ENCODE results near the gene SLC35D1. TPM values are rescaled to one million over a fixed set of nuclear protein-coding genes. Genes with fewer than 3 reads are reported as not detected.
"Not testable (repeated sequence)": the region's sequence is repeated elsewhere in the genome, so short reads cannot be mapped to it uniquely, and the experiment has no call there.

The SLC35D1 gene
- total and polyA plus RNA-seq, 2 donors (not counting 1 experiment from before 2014, with no cell fraction given): 19.3 to 20.3 TPM

DNA sequence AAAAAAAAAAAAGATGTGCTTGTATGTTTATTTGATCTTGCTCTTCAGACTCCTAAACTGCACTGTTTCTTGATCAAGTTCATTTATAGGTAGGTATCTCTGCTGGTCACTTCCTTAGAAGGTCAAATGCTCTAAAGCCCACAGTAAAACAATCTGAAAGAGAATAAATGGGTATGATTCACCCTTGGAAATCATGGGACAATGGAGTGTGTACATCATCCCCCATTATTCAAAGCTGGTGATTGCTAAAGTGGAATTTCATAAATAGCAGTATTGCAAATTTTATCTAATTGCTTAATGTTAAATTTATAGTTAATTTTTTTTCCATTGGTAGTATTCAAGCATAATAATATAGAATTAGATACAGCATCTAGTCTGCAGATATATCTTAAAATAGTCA lies 75.7 kb downstream of the SLC35D1 start:
- H3K4me1 ChIP-seq (ENCODE audit: control insufficient read depth, extremely low read depth, insufficient read depth, low read length): peaks cover 5% of the 10 kb centered on the region
- H3K27ac ChIP-seq (ENCODE audit: insufficient read depth, low read length): no peak overlapping the region
- no peaks in the 10 kb centered on the region for H4K20me1 ChIP-seq (ENCODE audit: control insufficient read depth, extremely low read depth, insufficient read depth, low read length)
- TF ChIP-seq, protein P1, sequence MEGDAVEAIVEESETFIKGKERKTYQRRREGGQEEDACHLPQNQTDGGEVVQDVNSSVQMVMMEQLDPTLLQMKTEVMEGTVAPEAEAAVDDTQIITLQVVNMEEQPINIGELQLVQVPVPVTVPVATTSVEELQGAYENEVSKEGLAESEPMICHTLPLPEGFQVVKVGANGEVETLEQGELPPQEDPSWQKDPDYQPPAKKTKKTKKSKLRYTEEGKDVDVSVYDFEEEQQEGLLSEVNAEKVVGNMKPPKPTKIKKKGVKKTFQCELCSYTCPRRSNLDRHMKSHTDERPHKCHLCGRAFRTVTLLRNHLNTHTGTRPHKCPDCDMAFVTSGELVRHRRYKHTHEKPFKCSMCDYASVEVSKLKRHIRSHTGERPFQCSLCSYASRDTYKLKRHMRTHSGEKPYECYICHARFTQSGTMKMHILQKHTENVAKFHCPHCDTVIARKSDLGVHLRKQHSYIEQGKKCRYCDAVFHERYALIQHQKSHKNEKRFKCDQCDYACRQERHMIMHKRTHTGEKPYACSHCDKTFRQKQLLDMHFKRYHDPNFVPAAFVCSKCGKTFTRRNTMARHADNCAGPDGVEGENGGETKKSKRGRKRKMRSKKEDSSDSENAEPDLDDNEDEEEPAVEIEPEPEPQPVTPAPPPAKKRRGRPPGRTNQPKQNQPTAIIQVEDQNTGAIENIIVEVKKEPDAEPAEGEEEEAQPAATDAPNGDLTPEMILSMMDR (conservative IDR thresholded peaks at IDR 0.05 in 1 of 2, IDR thresholded peaks at IDR 0.05 in 1 of 2; ENCODE audit: low read depth in 1 of 2, low read length in 2 of 2): no peak
- no peak for TF ChIP-seq EZH2 (IDR thresholded peaks at IDR 0.05; ENCODE audit: low read length, missing control alignments)
- no peak overlapping the region for H3K9ac ChIP-seq (ENCODE audit: insufficient read depth, low read length)
- no peak overlapping the region for H3K4me2 ChIP-seq (ENCODE audit: extremely low read depth, insufficient read depth, low read length)
- H3K9me3 ChIP-seq (ENCODE audit: control insufficient read depth, insufficient read depth, low read depth, low read length): no peaks in the 10 kb centered on the region
- H3K79me2 ChIP-seq (ENCODE audit: control insufficient read depth, insufficient read depth, low read length): no peaks in the 10 kb centered on the region
- no peak overlapping the region for H3K4me3 ChIP-seq (replicated peaks in 1 of 4; ENCODE audit: control extremely low read depth in 1 of 4, insufficient read depth in 1 of 4, low read depth in 3 of 4, low read length in 4 of 4)
- H2AFZ ChIP-seq (ENCODE audit: low read length): no peak overlapping the region
- H3K27me3 ChIP-seq (ENCODE audit: control insufficient read depth, insufficient read depth, low read length): no peaks in the 10 kb centered on the region
- peaks cover 5% of the 10 kb centered on the region for H3K36me3 ChIP-seq (ENCODE audit: control insufficient read depth, insufficient read depth, low read length)
- no peak for DNase-seq (ENCODE audit: low read depth in 2 of 2)

DNA sequence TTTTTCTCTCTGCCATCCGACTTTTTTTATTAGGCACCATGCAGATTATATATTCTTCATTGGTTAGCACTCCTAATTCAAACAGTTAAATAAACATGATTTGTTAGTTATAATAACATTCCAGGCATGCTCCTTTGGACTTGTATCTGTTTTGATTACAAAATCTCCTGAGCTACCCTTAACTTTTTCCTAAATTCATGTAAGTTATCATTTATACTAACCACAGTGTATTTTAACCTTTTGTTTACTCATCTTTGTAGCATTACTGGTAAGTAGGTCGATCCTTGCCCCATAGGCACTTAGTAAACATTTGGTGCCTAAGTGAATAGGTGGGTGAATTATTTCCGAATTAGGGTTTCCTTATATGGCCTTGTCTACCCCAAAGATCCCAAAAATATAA lies 85.4 kb downstream of the SLC35D1 start:
- Histone ChIP-seq H3K9ac (ENCODE audit: insufficient read depth, low read length) (no peak overlapping the region), H3K4me1 (ENCODE audit: control insufficient read depth, extremely low read depth, insufficient read depth, low read length) (no peaks in the 10 kb centered on the region), H3K27ac (ENCODE audit: insufficient read depth, low read length) (no peak overlapping the region), H3K36me3 (ENCODE audit: control insufficient read depth, insufficient read depth, low read length) (peaks cover 2% of the 10 kb centered on the region), H3K9me3 (ENCODE audit: control insufficient read depth, insufficient read depth, low read depth, low read length) (no peaks in the 10 kb centered on the region), H2AFZ (ENCODE audit: low read length) (no peak overlapping the region), H3K79me2 (ENCODE audit: control insufficient read depth, insufficient read depth, low read length) (no peaks in the 10 kb centered on the region), H3K4me3 (replicated peaks in 1 of 4; ENCODE audit: control extremely low read depth in 1 of 4, insufficient read depth in 1 of 4, low read depth in 3 of 4, low read length in 4 of 4) (no peak overlapping the region), H3K4me2 (ENCODE audit: extremely low read depth, insufficient read depth, low read length) (no peak overlapping the region), H3K27me3 (ENCODE audit: control insufficient read depth, insufficient read depth, low read length) (no peaks in the 10 kb centered on the region), H4K20me1 (ENCODE audit: control insufficient read depth, extremely low read depth, insufficient read depth, low read length) (no peaks in the 10 kb centered on the region)
- peak in 1 of 2 donors; percentile 6 for DNase-seq (ENCODE audit: low read depth in 2 of 2)
- TF ChIP-seq, protein P1 (conservative IDR thresholded peaks at IDR 0.05 in 1 of 2, IDR thresholded peaks at IDR 0.05 in 1 of 2; ENCODE audit: low read depth in 1 of 2, low read length in 2 of 2): no peak
- TF ChIP-seq EZH2 (IDR thresholded peaks at IDR 0.05; ENCODE audit: low read length, missing control alignments): no peak

DNA sequence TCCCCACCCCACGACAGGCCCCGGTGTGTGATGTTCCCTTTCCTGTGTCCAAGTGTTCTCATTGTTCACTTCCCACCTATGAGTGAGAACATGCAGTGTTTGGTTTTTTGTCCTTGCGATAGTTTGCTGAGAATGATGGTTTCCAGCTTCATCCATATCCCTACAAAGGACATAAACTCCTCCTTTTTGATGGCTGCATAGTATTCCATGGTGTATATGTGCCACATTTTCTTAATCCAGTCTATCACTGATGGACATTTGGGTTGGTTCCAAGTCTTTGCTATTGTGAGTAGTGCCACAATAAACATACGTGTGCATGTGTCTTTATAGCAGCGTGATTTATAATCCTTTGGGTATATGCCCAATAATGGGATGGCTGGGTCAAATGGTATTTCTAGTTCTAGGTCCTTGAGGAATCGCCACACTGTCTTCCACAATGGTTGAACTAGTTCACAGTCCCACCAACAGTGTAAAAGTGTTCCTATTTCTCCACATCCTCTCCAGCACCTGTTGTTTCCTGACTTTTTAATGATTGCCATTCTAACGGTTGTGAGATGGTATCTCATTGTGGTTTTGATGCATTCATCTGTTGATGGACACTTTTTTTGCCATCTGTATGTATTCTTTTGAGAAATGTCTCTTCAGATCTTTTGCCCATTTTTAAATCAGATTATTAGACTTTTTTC lies 87.6 kb downstream of the SLC35D1 start:
- not testable (repeated sequence) for H3K4me3 ChIP-seq (replicated peaks in 1 of 4; ENCODE audit: control extremely low read depth in 1 of 4, insufficient read depth in 1 of 4, low read depth in 3 of 4, low read length in 4 of 4); H3K27me3 ChIP-seq (ENCODE audit: control insufficient read depth, insufficient read depth, low read length); H3K79me2 ChIP-seq (ENCODE audit: control insufficient read depth, insufficient read depth, low read length); H3K27ac ChIP-seq (ENCODE audit: insufficient read depth, low read length); H3K4me2 ChIP-seq (ENCODE audit: extremely low read depth, insufficient read depth, low read length); H3K9me3 ChIP-seq (ENCODE audit: control insufficient read depth, insufficient read depth, low read depth, low read length); H4K20me1 ChIP-seq (ENCODE audit: control insufficient read depth, extremely low read depth, insufficient read depth, low read length); H3K9ac ChIP-seq (ENCODE audit: insufficient read depth, low read length); H3K4me1 ChIP-seq (ENCODE audit: control insufficient read depth, extremely low read depth, insufficient read depth, low read length); H3K36me3 ChIP-seq (ENCODE audit: control insufficient read depth, insufficient read depth, low read length); H2AFZ ChIP-seq (ENCODE audit: low read length); DNase-seq (ENCODE audit: low read depth in 2 of 2)
